GM12874 (cell line): ENCODE data around the gene ZNHIT2.

Experiments used
- TF ChIP-seq, protein P1 (sequence below): IDR thresholded peaks from 2 replicates; pipeline ENCODE4 v1.5.1; 2011; ENCODE audit warnings: low read depth, mild to moderate bottlenecking, control low read depth, low read length, moderate library complexity; ENCODE audit not compliant: insufficient read depth

ZNHIT2 gene

DNA sequence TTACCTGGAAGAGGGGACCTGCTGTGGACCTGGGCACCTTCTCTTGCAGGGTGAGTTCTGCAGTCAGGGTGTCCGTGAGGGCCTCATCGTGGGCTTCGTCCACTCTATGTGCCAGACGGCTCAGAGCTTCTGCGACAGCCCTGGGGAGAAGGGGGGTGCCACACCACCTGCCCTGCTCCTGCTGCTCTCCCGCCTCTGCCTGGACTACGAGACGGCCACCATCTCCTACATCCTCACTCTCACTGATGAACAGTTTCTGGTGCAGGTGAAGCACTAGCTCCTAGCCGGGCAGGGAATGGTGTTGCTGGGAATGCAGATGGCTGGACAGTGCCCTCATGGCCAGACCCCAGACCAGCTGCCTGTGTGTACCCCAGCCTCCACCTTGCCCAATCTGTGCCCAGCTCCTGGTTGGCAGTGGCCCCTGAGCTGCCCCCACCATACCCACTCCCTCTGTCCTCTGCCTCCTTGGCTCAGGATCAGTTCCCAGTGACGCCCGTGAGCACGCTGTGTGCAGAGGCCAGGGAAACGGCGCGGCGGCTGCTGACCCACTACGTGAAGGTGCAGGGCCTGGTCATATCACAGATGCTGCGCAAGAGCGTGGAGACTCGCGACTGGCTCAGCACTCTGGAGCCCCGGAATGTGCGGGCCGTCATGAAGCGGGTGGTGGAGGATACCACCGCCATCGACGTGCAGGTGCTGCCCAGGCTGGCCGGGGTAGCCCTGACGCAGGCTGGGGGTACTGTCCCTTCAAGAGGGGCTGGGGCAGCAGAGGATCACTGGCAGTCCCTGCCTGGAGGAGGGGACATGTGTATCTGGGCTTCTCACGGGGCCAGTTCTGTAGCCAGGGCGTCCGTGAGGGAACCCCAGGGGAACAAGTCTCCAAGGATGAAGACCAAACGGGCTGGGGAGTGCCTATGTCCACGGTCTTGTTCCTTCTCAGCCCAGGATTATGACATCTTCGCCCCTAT, 8.0 kb downstream of the ZNHIT2 start:
- TF ChIP-seq, protein P1, sequence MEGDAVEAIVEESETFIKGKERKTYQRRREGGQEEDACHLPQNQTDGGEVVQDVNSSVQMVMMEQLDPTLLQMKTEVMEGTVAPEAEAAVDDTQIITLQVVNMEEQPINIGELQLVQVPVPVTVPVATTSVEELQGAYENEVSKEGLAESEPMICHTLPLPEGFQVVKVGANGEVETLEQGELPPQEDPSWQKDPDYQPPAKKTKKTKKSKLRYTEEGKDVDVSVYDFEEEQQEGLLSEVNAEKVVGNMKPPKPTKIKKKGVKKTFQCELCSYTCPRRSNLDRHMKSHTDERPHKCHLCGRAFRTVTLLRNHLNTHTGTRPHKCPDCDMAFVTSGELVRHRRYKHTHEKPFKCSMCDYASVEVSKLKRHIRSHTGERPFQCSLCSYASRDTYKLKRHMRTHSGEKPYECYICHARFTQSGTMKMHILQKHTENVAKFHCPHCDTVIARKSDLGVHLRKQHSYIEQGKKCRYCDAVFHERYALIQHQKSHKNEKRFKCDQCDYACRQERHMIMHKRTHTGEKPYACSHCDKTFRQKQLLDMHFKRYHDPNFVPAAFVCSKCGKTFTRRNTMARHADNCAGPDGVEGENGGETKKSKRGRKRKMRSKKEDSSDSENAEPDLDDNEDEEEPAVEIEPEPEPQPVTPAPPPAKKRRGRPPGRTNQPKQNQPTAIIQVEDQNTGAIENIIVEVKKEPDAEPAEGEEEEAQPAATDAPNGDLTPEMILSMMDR: no peak

DNA sequence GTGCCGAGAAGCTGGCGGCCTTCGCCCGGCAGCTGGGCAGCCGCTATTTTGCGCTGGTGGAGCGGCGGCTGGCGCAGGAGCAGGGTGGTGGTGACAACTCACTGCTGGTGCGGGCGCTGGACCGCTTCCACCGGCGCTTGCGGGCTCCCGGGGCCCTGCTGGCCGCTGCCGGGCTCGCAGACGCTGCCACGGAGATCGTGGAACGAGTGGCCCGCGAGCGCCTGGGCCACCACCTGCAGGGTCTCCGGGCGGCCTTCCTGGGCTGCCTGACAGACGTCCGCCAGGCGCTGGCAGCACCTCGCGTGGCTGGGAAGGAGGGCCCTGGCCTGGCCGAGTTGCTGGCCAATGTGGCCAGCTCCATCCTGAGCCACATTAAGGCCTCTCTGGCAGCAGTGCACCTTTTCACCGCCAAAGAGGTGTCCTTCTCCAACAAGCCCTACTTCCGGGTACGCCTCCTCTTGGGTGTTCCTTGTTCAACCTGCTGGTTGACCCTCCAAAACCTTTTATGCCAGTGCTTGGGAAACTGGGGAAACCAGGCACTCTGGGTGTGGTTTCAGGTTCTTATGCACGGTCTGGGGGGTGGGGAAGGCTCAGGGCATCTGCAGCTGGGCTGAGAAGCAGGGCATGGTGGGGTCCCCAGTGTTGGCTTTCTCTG, 8.9 kb downstream of the ZNHIT2 start:
- TF ChIP-seq, protein P1: no peak

DNA sequence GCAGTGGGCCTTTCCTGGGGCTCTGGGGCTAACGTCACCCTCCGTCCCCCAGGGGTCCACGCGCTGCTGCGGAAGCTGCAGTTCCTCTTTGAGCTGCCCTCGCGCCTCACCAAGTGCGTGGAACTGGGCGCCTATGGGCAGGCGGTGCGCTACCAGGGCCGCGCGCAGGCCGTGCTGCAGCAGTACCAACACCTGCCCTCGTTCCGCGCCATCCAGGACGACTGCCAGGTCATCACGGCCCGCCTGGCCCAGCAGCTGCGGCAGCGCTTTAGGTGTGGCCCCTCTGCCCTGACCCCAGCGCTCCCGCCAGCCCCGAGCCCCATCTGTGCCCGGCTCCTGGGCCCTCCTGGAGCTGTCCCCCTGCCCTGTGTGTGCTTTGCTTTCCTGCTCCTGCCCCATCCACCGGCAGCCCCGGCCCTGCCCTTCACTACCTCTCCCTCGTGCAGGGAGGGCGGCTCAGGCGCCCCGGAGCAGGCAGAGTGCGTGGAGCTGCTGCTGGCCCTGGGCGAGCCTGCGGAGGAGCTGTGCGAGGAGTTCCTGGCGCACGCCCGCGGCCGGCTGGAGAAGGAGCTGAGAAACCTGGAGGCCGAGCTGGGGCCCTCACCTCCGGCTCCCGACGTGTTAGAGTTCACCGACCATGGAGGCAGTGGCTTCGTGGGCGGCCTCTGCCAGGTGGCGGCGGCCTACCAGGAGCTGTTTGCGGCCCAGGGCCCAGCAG, 9.6 kb downstream of the ZNHIT2 start:
- TF ChIP-seq, protein P1: no peak

DNA sequence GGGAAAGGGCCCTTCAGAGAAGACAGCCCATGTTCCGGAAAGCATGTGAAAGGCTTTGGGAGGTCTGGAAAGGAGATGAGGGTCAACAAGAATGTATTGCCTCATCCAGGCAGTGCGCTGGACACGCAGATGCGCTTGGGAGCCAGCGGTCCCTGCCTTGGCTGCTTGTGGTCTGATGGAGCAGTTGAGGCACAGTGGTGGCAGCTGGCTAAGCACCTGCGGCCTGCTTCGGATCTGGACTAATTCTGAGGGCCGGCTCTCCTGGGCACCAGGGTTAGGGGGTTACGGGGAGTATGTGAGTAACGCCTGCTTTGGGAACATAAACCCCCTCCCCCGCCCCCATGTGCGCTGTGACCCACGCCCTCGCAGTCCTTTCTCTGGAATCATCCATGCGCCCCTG, 10.4 kb downstream of the ZNHIT2 start:
- TF ChIP-seq, protein P1: no peak

DNA sequence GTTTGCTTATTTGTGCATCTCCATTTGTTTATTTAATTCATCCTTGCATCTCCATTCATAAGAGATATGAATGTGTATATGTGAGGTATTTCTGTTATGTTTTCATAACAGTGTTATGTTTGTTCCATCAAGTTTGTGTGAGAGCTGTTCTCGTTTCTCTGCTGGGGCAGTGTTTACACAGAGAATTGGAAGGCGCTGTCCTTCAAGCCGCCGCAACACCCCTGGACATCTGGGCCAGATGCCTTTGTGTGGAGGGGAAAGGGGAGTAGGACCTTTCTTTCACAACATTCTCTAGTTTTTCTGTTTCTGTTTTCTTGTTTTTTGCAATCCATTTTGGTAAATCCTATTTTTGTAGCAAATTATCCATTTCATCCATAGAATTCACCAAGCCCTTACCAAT, 12.9 kb downstream of the ZNHIT2 start:
- TF ChIP-seq, protein P1: no peak

DNA sequence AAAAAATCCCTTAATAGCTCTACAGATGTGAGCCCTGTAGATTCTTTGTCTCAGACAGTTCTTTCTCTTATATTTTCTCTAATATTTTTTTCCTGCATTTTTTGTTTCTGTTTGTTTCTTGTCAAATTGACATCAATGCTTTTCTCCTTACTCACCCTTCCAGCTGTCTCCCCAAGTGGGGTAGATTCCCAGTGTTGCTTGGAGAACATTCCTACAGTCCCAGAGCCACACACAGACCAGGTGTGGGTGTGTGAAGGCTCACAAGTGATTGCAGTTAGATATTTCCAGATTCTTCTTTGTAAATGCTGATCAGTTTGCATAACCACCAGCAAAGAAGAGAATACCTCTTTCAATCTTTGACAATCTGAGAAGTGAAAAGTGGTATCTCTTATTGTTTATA, 14.0 kb downstream of the ZNHIT2 start:
- TF ChIP-seq, protein P1: no peak
